Endothelial cell (in vitro differentiated cells): Measurements from ENCODE around the gene CHST11. TPM values are rescaled to one million over a fixed set of nuclear protein-coding genes. Genes with fewer than 3 reads are reported as not detected.

Experiments used
- DNase-seq: peaks from one replicate; pipeline ENCODE4 v3.0.0; 2021; ENCODE audit warnings: low spot score
- H3K27ac Mint-ChIP-seq: one replicate; pipeline ENCODE4 v1.8.0; 2021; ENCODE audit warnings: mixed read lengths, inconsistent platforms; ENCODE audit not compliant: unreplicated experiment
- H3K27me3 Mint-ChIP-seq: one replicate; pipeline ENCODE4 v1.8.0; 2021; ENCODE audit warnings: mild to moderate bottlenecking, moderate library complexity, mixed read lengths, inconsistent platforms; ENCODE audit not compliant: unreplicated experiment
- H3K36me3 Mint-ChIP-seq: one replicate; pipeline ENCODE4 v1.8.0; 2021; ENCODE audit warnings: mild to moderate bottlenecking, low read depth, mixed read lengths, inconsistent platforms; ENCODE audit not compliant: unreplicated experiment
- H3K4me1 Mint-ChIP-seq: one replicate; pipeline ENCODE4 v1.8.0; 2021; ENCODE audit warnings: mild to moderate bottlenecking, mixed read lengths, inconsistent platforms; ENCODE audit not compliant: unreplicated experiment
- H3K4me3 Mint-ChIP-seq: one replicate; pipeline ENCODE4 v1.8.0; 2021; ENCODE audit warnings: mild to moderate bottlenecking, mixed read lengths, inconsistent platforms; ENCODE audit not compliant: unreplicated experiment
- H3K9me3 Mint-ChIP-seq: one replicate; pipeline ENCODE4 v1.8.0; 2021; ENCODE audit warnings: mixed read lengths, inconsistent platforms; ENCODE audit not compliant: unreplicated experiment
- total RNA-seq: library from RNA; stranded (reverse); fragmentation: NEBNext Ultra II Directional; extraction: Animal tissue kit (Norgen Biotek cat#: 25700); gene quantifications from one replicate; pipeline ENCODE4 v1.2.1, GENCODE V29; 2021; ENCODE audit not compliant: unreplicated experiment
- TF ChIP-seq, protein P1 (sequence below): fragments of 200-600 bp; sonication (generic); IDR thresholded peaks from one replicate; pipeline ENCODE4 v1.5.0; 2021; ENCODE audit warnings: antibody characterized with exemption; ENCODE audit not compliant: unreplicated experiment

The CHST11 gene
- total RNA-seq, 1 donor from 2014 or later: 11.8 TPM

GRCh38 chr12:104692557-104693218 is 235.9 kb downstream of the CHST11 start:
- no peaks in the 10 kb centered on the region for H3K9me3 Mint-ChIP-seq
- H3K27ac Mint-ChIP-seq: no peak overlapping the region
- no peak for DNase-seq
- H3K4me3 Mint-ChIP-seq: no peak overlapping the region
- peaks cover 5% of the 10 kb centered on the region for H3K36me3 Mint-ChIP-seq
- peaks cover 4% of the 10 kb centered on the region for H3K27me3 Mint-ChIP-seq
- TF ChIP-seq, protein P1, sequence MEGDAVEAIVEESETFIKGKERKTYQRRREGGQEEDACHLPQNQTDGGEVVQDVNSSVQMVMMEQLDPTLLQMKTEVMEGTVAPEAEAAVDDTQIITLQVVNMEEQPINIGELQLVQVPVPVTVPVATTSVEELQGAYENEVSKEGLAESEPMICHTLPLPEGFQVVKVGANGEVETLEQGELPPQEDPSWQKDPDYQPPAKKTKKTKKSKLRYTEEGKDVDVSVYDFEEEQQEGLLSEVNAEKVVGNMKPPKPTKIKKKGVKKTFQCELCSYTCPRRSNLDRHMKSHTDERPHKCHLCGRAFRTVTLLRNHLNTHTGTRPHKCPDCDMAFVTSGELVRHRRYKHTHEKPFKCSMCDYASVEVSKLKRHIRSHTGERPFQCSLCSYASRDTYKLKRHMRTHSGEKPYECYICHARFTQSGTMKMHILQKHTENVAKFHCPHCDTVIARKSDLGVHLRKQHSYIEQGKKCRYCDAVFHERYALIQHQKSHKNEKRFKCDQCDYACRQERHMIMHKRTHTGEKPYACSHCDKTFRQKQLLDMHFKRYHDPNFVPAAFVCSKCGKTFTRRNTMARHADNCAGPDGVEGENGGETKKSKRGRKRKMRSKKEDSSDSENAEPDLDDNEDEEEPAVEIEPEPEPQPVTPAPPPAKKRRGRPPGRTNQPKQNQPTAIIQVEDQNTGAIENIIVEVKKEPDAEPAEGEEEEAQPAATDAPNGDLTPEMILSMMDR: no peak
- no peaks in the 10 kb centered on the region for H3K4me1 Mint-ChIP-seq

DNA sequence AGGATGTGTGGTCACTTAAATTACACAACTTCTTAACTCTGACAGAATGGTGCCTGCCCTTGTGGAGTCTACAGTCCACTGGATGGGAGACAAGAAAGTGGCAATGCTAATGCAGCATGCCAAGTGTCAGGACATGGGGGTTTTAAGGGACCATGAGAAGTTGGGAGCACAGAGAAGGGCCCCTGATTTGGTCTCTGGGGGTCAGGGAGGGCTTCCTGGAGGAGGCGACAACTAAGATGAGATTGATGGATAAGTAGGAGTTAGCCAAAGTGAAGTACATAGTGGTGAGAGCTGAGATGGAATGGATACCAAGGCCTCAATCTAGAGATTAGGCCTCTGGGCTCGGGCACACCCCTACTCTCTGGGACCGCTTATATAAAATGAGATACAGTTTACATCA is 236.7 kb downstream of the CHST11 start:
- TF ChIP-seq, protein P1: no peak
- no peaks in the 10 kb centered on the region for H3K4me1 Mint-ChIP-seq
- no peak for DNase-seq
- H3K4me3 Mint-ChIP-seq: no peak overlapping the region
- H3K27me3 Mint-ChIP-seq: peaks cover 4% of the 10 kb centered on the region
- no peaks in the 10 kb centered on the region for H3K9me3 Mint-ChIP-seq
- peaks cover 5% of the 10 kb centered on the region for H3K36me3 Mint-ChIP-seq
- H3K27ac Mint-ChIP-seq: no peak overlapping the region

DNA sequence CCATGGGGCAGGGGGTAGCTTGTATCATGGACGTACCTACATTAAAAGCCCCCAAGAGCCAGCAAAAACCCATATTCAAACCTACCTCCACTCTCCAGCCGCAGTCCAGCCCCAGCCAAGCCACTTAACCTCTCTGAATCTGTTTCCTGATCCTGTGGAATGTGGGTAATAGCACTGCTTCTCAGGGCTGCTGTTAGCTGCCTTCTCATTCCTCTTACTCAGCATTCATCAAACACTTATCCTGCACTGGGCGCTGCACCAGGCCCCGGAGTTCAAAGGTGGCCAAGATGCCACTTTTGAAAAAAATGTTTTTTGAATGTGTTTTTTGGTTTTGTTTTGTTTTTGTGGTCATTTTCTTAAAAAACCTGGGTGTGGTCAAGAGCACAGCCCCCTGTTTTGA is 237.4 kb downstream of the CHST11 start:
- no peak for DNase-seq
- peaks cover 4% of the 10 kb centered on the region for H3K27me3 Mint-ChIP-seq

GRCh38 chr12:104694711-104695110 is 238.0 kb downstream of the CHST11 start:
- DNase-seq: no peak
- Mint-ChIP-seq H3K9me3 (no peaks in the 10 kb centered on the region), H3K4me1 (no peaks in the 10 kb centered on the region), H3K27me3 (peaks cover 4% of the 10 kb centered on the region), H3K36me3 (peaks cover 5% of the 10 kb centered on the region), H3K4me3 (no peak overlapping the region), H3K27ac (no peak overlapping the region)
- TF ChIP-seq, protein P1: no peak

More for the DNA sequence above, 237.4 kb downstream of the CHST11 start:
- H3K27ac Mint-ChIP-seq: no peak overlapping the region
- H3K36me3 Mint-ChIP-seq: peaks cover 5% of the 10 kb centered on the region
- no peaks in the 10 kb centered on the region for H3K9me3 Mint-ChIP-seq
- TF ChIP-seq, protein P1: no peak
- H3K4me3 Mint-ChIP-seq: no peak overlapping the region
- H3K4me1 Mint-ChIP-seq: no peaks in the 10 kb centered on the region

DNA sequence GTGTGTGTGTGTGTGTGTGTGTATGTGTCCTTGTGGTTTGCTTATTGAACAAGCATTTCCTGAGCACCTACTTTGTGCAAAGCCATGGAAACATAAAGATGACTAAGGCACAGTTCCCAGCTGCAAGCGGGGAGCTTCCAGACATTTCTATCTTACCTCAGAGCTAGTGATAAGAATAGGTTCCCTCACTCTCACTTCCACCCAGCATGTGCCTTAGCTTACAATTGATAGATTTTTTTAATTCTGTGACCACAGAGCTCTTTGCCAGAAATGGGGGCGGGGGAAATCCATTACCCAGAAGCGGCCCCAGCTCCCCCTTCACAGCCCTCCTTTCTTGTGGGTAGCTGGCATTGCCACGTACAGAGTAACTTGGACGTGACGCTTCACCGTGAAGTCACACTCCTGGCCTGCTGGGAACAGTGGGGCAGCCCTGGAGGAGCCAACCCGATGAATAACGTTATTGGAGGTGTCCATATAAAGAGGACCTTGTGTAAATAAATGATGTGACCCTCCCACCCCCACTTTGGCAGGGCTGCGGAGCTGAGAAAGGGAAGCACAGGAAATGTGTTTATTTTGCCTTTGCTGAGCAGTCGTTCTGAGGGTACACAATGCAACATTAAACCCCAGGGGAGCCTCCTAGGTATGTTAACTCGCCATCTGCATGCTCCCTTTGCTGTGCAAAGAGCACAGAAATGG is 238.9 kb downstream of the CHST11 start:
- Mint-ChIP-seq H3K27ac (no peak overlapping the region), H3K4me3 (no peak overlapping the region), H3K4me1 (no peaks in the 10 kb centered on the region), H3K27me3 (peaks cover 6% of the 10 kb centered on the region), H3K9me3 (no peaks in the 10 kb centered on the region), H3K36me3 (peaks cover 5% of the 10 kb centered on the region)
- DNase-seq: no peak
- TF ChIP-seq, protein P1: no peak
